HepG2 (cell line): Measurements from ENCODE around the gene GMEB2. TPM values are rescaled to one million over a fixed set of nuclear protein-coding genes. Genes with fewer than 3 reads are reported as not detected.

ENCODE experiments used
- ATRX ChIP-seq: sonication (generic); formaldehyde crosslinking; IDR thresholded peaks from 2 replicates; pipeline ENCODE4 v1.4.0; 2020; ENCODE audit warnings: missing genetic modification reagents, borderline replicate concordance
- CC2D1A ChIP-seq: sonication (generic); formaldehyde crosslinking; IDR thresholded peaks from 2 replicates; pipeline ENCODE4 v1.8.1; 2023; ENCODE audit warnings: mild to moderate bottlenecking, missing genetic modification reagents
- ELF4 ChIP-seq: sonication (generic); formaldehyde crosslinking; IDR thresholded peaks from 2 replicates; pipeline ENCODE4 v1.5.0; 2020; ENCODE audit warnings: missing genetic modification reagents, mild to moderate bottlenecking, moderate library complexity, borderline replicate concordance
- ISL2 ChIP-seq: sonication (generic); formaldehyde crosslinking; IDR thresholded peaks from 2 replicates; pipeline ENCODE4 v1.5.0; 2020; ENCODE audit warnings: missing genetic modification reagents
- JARID2 ChIP-seq: sonication (generic); formaldehyde crosslinking; IDR thresholded peaks from 2 replicates; pipeline ENCODE4 v1.8.1; 2023; ENCODE audit warnings: missing genetic modification reagents, inconsistent platforms; ENCODE audit not compliant: insufficient replicate concordance
- NBN ChIP-seq: fragments of 450-650 bp; conservative IDR thresholded peaks from 2 replicates; pipeline ENCODE4 v1.6.1; 2017
- NCOA2 ChIP-seq: sonication (generic); formaldehyde crosslinking; IDR thresholded peaks from 2 replicates; pipeline ENCODE4 v1.8.0; 2022; ENCODE audit warnings: inconsistent platforms
- NRL ChIP-seq: sonication (generic); formaldehyde crosslinking; IDR thresholded peaks from 2 replicates; pipeline ENCODE4 v1.5.0; 2020; ENCODE audit warnings: missing genetic modification reagents, mild to moderate bottlenecking, moderate library complexity, borderline replicate concordance
- PHF20 ChIP-seq: sonication (generic); formaldehyde crosslinking; IDR thresholded peaks from 2 replicates; pipeline ENCODE4 v1.5.0; 2020; ENCODE audit warnings: mild to moderate bottlenecking, missing genetic modification reagents
- PHF5A ChIP-seq: IDR thresholded peaks from one replicate; pipeline ENCODE4 v1.6.1; 2018; ENCODE audit warnings: low read depth, missing genetic modification reagents; ENCODE audit not compliant: unreplicated experiment
- SIN3B ChIP-seq: fragments of 150-350 bp; IDR thresholded peaks from 2 replicates; pipeline ENCODE4 v1.6.1; 2014; ENCODE audit warnings: low read length
- TCF12 ChIP-seq, 2 experiments: fragments of 450-650 bp in 1 of 2; sonication (generic) in 1 of 2; formaldehyde crosslinking in 1 of 2; IDR thresholded peaks; 2 replicates each; pipeline versions ENCODE4 v1.6.1 to v1.8.0; 2017 to 2022; ENCODE audit warnings: antibody characterized with exemption in 1 of 2, mild to moderate bottlenecking in 1 of 2, missing genetic modification reagents in 1 of 2, moderate library complexity in 1 of 2
- YEATS2 ChIP-seq: sonication (generic); formaldehyde crosslinking; IDR thresholded peaks from 2 replicates; pipeline ENCODE4 v1.4.0; 2020; ENCODE audit warnings: missing genetic modification reagents, borderline replicate concordance
- ZKSCAN5 ChIP-seq: sonication (generic); formaldehyde crosslinking; IDR thresholded peaks from 2 replicates; pipeline ENCODE4 v1.5.1; 2020; ENCODE audit warnings: mild to moderate bottlenecking, missing genetic modification reagents
- ZKSCAN8 ChIP-seq: IDR thresholded peaks from 2 replicates; pipeline ENCODE4 v1.6.1; 2016; ENCODE audit warnings: borderline replicate concordance, missing genetic modification reagents, missing compliant biosample characterization
- ZNF235 ChIP-seq: sonication (generic); formaldehyde crosslinking; IDR thresholded peaks from 2 replicates; pipeline ENCODE4 v1.8.1; 2023; ENCODE audit warnings: mild to moderate bottlenecking, missing genetic modification reagents, borderline replicate concordance
- ZNF556 ChIP-seq: sonication (generic); formaldehyde crosslinking; IDR thresholded peaks from 2 replicates; pipeline ENCODE4 v1.4.0; 2020; ENCODE audit warnings: mild to moderate bottlenecking, missing genetic modification reagents, borderline replicate concordance
- ZNF652 ChIP-seq: IDR thresholded peaks from 2 replicates; pipeline ENCODE4 v1.6.1; 2016; ENCODE audit warnings: low read depth, borderline replicate concordance
- polyA plus RNA-seq, 8 experiments: library from polyadenylated mRNA; depleted of rRNA in 3 of 8; stranded (reverse) in 7 of 8; unstranded in 1 of 8; fragments of >200 nt; fragmentation: Illumina TruSeq in 4 of 8; extraction: Trizol in 4 of 8; gene quantifications; 2 replicates each; pipeline versions ENCODE4 v1.2.1 to v1.2.3, GENCODE V29; 2011 to 2016; ENCODE audit warnings: low read depth in 4 of 8, missing spikeins in 1 of 8, mixed read lengths in 1 of 8; ENCODE audit not compliant: insufficient read depth in 1 of 8
- total RNA-seq, 5 experiments: library from RNA; depleted of rRNA; stranded (reverse); fragments of >200 nt; fragmentation: Illumina TruSeq; extraction: Trizol; gene quantifications; 2 replicates each; pipeline ENCODE4 v1.2.3, GENCODE V29; 2016; ENCODE audit warnings: low read depth in 1 of 5
- TF ChIP-seq, protein P1 (sequence below): sonication (generic); formaldehyde crosslinking; IDR thresholded peaks from 2 replicates; pipeline ENCODE4 v1.8.0; 2022; ENCODE audit warnings: missing genetic modification reagents, mild to moderate bottlenecking, borderline replicate concordance
- TF ChIP-seq, protein P2 (sequence below): sonication (generic); formaldehyde crosslinking; conservative IDR thresholded peaks from 2 replicates; pipeline ENCODE4 v1.4.0; 2020; ENCODE audit warnings: missing genetic modification reagents
- TF ChIP-seq, protein P3 (sequence below), 2 experiments: sonication (generic) in 1 of 2; formaldehyde crosslinking in 1 of 2; IDR thresholded peaks; 2 replicates each; pipeline versions ENCODE4 v1.4.0 to v1.6.1; 2018 to 2020; ENCODE audit warnings: missing genetic modification reagents in 2 of 2, borderline replicate concordance in 1 of 2, low read depth in 1 of 2, mild to moderate bottlenecking in 1 of 2, missing biosample characterization in 1 of 2
- TF ChIP-seq, protein P4 (sequence below): sonication (generic); formaldehyde crosslinking; IDR thresholded peaks from 2 replicates; pipeline ENCODE4 v1.5.1; 2020; ENCODE audit warnings: missing genetic modification reagents, mild to moderate bottlenecking, borderline replicate concordance
- TF ChIP-seq, protein P5 (sequence below): sonication (generic); formaldehyde crosslinking; IDR thresholded peaks from 2 replicates; pipeline ENCODE4 v1.4.0; 2020; ENCODE audit warnings: mild to moderate bottlenecking, missing genetic modification reagents, borderline replicate concordance

GMEB2 gene
- total and polyA plus RNA-seq, 2 of the 13 experiments (the other 11 are each of a cell fraction or from before 2014, with no cell fraction given): 10.6 to 12.4 TPM

DNA sequence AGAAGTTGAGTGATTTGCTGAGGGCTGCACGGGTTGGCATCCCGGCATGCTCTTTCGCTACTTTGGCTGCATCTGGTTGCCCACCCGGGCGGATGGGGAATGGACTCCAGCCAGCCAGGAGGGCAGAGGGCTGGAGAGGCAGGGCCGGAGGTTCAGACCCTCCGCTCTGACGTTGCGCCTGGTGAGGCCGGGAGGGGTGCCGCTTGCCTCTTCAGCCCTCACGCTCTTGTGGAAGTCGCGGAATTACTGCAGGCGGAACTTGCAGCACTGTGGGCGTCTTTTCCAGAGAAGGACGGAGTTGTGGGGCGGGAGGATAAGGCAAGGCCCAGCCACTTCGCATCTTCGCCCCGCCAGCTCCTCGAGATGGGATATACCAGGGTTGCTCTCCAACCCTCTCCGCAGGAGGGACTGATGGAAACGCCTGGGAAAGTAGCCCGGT, 31.9 kb upstream of the GMEB2 start (continued):
- TF ChIP-seq TCF12 (IDR thresholded peaks at IDR 0.05) (no peak), TCF12 (CRISPR knock-in tag; IDR thresholded peaks at IDR 0.05) (no peak), YEATS2 (CRISPR knock-in tag) (no peak), NRL (CRISPR knock-in tag) (peak; percentile 82), PHF5A (no peak), ZKSCAN8 (CRISPR knock-in tag) (no peak), SIN3B (no peak), NBN (no peak), ZKSCAN5 (CRISPR knock-in tag) (peak; percentile 65; the same call in 1 of the 2 replicates), CC2D1A (CRISPR knock-in tag) (no peak), NCOA2 (CRISPR knock-in tag) (no peak), PHF20 (CRISPR knock-in tag) (no peak), ISL2 (CRISPR knock-in tag) (no peak), ZNF235 (0 out of 2 replicates have a peak, but pooled peaks have one; percentile 60), ELF4 (CRISPR knock-in tag) (no peak), ATRX (CRISPR knock-in tag) (no peak; the same call in 1 of the 2 replicates), ZNF556 (no peak), JARID2 (CRISPR knock-in tag) (no peak), ZNF652 (CRISPR knock-in tag) (no peak)
- TF ChIP-seq, protein P1, sequence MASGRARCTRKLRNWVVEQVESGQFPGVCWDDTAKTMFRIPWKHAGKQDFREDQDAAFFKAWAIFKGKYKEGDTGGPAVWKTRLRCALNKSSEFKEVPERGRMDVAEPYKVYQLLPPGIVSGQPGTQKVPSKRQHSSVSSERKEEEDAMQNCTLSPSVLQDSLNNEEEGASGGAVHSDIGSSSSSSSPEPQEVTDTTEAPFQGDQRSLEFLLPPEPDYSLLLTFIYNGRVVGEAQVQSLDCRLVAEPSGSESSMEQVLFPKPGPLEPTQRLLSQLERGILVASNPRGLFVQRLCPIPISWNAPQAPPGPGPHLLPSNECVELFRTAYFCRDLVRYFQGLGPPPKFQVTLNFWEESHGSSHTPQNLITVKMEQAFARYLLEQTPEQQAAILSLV (CRISPR knock-in tag): no peak
- TF ChIP-seq, protein P2, sequence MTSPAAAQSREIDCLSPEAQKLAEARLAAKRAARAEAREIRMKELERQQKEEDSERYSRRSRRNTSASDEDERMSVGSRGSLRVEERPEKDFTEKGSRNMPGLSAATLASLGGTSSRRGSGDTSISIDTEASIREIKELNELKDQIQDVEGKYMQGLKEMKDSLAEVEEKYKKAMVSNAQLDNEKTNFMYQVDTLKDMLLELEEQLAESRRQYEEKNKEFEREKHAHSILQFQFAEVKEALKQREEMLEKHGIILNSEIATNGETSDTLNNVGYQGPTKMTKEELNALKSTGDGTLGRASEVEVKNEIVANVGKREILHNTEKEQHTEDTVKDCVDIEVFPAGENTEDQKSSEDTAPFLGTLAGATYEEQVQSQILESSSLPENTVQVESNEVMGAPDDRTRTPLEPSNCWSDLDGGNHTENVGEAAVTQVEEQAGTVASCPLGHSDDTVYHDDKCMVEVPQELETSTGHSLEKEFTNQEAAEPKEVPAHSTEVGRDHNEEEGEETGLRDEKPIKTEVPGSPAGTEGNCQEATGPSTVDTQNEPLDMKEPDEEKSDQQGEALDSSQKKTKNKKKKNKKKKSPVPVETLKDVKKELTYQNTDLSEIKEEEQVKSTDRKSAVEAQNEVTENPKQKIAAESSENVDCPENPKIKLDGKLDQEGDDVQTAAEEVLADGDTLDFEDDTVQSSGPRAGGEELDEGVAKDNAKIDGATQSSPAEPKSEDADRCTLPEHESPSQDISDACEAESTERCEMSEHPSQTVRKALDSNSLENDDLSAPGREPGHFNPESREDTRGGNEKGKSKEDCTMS: no peak
- TF ChIP-seq, protein P3, sequence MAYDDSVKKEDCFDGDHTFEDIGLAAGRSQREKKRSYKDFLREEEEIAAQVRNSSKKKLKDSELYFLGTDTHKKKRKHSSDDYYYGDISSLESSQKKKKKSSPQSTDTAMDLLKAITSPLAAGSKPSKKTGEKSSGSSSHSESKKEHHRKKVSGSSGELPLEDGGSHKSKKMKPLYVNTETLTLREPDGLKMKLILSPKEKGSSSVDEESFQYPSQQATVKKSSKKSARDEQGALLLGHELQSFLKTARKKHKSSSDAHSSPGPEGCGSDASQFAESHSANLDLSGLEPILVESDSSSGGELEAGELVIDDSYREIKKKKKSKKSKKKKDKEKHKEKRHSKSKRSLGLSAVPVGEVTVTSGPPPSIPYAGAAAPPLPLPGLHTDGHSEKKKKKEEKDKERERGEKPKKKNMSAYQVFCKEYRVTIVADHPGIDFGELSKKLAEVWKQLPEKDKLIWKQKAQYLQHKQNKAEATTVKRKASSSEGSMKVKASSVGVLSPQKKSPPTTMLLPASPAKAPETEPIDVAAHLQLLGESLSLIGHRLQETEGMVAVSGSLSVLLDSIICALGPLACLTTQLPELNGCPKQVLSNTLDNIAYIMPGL (CRISPR knock-in tag; IDR thresholded peaks at IDR 0.05; ENCODE audit: borderline replicate concordance in 1 of 2, low read depth in 1 of 2): no peak
- TF ChIP-seq, protein P4, sequence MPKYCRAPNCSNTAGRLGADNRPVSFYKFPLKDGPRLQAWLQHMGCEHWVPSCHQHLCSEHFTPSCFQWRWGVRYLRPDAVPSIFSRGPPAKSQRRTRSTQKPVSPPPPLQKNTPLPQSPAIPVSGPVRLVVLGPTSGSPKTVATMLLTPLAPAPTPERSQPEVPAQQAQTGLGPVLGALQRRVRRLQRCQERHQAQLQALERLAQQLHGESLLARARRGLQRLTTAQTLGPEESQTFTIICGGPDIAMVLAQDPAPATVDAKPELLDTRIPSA (CRISPR knock-in tag): no peak
- TF ChIP-seq, protein P5, sequence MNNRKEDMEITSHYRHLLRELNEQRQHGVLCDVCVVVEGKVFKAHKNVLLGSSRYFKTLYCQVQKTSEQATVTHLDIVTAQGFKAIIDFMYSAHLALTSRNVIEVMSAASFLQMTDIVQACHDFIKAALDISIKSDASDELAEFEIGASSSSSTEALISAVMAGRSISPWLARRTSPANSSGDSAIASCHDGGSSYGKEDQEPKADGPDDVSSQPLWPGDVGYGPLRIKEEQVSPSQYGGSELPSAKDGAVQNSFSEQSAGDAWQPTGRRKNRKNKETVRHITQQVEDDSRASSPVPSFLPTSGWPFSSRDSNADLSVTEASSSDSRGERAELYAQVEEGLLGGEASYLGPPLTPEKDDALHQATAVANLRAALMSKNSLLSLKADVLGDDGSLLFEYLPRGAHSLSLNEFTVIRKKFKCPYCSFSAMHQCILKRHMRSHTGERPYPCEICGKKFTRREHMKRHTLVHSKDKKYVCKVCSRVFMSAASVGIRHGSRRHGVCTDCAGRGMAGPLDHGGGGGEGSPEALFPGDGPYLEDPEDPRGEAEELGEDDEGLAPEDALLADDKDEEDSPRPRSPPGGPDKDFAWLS (CRISPR knock-in tag): no peak
